ENCODE data around the gene NMD3.

GRCh38 chr3:161273589-161274218 lies 52.6 kb downstream of the NMD3 start:
- TF ChIP-seq CTCF (IDR thresholded peaks at IDR 0.05 in 8 of 11, conservative IDR thresholded peaks at IDR 0.05 in 3 of 11): peak in 9 of 11 experiments; percentile 6 to 66 (median 47)
- no peak for TF ChIP-seq POLR2A (IDR thresholded peaks at IDR 0.05)
